ENCODE measurements around the gene MMP24OS.

The MMP24OS gene

GRCh38 chr20:35243986-35244385 lies 33.9 kb downstream of the MMP24OS start:
- no peak for DNase-seq

- DNase-seq, result no peak
These were observed 34.6 kb downstream of the MMP24OS start for GRCh38 chr20:35243317-35243716.

GRCh38 chr20:35240811-35241293 lies 37.1 kb downstream of the MMP24OS start:
- no peak for DNase-seq

GRCh38 chr20:35240083-35240810 lies 37.7 kb downstream of the MMP24OS start:
- no peak for DNase-seq

GRCh38 chr20:35238735-35239134 lies 39.2 kb downstream of the MMP24OS start:
- no peak for DNase-seq

- DNase-seq, result no peak
These were observed 39.8 kb downstream of the MMP24OS start for GRCh38 chr20:35238170-35238569.

- DNase-seq, result peak; percentile 23
These were observed 40.4 kb downstream of the MMP24OS start for GRCh38 chr20:35237486-35237885.

GRCh38 chr20:35235881-35236280 lies 42.0 kb downstream of the MMP24OS start:
- no peak for DNase-seq

- DNase-seq, result peak; percentile 37
These were observed 45.3 kb downstream of the MMP24OS start for GRCh38 chr20:35232575-35232974.

- DNase-seq, result peak; percentile 17
These were observed 50.8 kb downstream of the MMP24OS start for GRCh38 chr20:35226884-35227681.

Measured in HCEC 1CT (cell line).